ENCODE data around the gene LDHD. TPM values are rescaled to one million over a fixed set of nuclear protein-coding genes. Genes with fewer than 3 reads are reported as not detected.

LDHD gene
- total and polyA plus RNA-seq, 10 of the 15 experiments (the other 5 are each of a cell fraction or from before 2014, with no cell fraction given), result 0.10 to 0.12 TPM; not detected in 8

Other genes starting within 250 kb of the LDHD start
- gene WDR59, start 131.7 kb downstream of the LDHD start, total RNA-seq (2014; rRNA removed), result 23.7 and 24.3 TPM in 2 replicates
- gene WDR59, start 131.7 kb downstream of the LDHD start, total RNA-seq (2014; rRNA removed; fragmentation: Illumina TruSeq; extraction: Trizol), result 17.2 and 19.0 TPM in 2 replicates
- 54.9 and 62.0 TPM in 2 replicates for gene WDR59, start 131.7 kb downstream of the LDHD start, total RNA-seq (2021)
- 64.5 and 78.4 TPM in 2 replicates for gene WDR59, start 131.7 kb downstream of the LDHD start, polyA plus RNA-seq (2011; rRNA removed)
- 31.1 and 32.7 TPM in 2 replicates for gene WDR59, start 131.7 kb downstream of the LDHD start, polyA plus RNA-seq (2014; fragmentation: Illumina TruSeq; extraction: Trizol)
- gene WDR59, start 131.7 kb downstream of the LDHD start, polyA plus RNA-seq (2014; fragmentation: Nextera tagmentation; extraction: Ambion mirVana), result 10 to 100 TPM in 1 of 2 experiments, 1 to 10 TPM in 1; 9.7 to 11.5 TPM
- gene WDR59, start 131.7 kb downstream of the LDHD start, polyA plus RNA-seq (2014; rRNA removed), result 35.1 and 37.7 TPM in 2 replicates
- gene WDR59, start 131.7 kb downstream of the LDHD start, polyA plus RNA-seq (2016; fragmentation: Nextera tagmentation; extraction: Ambion mirVana), result 10 to 100 TPM; 19.9 to 25.3 TPM
- gene ZNRF1, start 117.8 kb downstream of the LDHD start, total RNA-seq (2014; rRNA removed), result 15.6 and 16.3 TPM in 2 replicates
- gene ZNRF1, start 117.8 kb downstream of the LDHD start, total RNA-seq (2014; rRNA removed; fragmentation: Illumina TruSeq; extraction: Trizol), result 6.1 and 7.1 TPM in 2 replicates
- 24.2 and 25.9 TPM in 2 replicates for gene ZNRF1, start 117.8 kb downstream of the LDHD start, total RNA-seq (2021)
- 12.1 and 19.7 TPM in 2 replicates for gene ZNRF1, start 117.8 kb downstream of the LDHD start, polyA plus RNA-seq (2011; rRNA removed)
- 7.8 and 14.4 TPM in 2 replicates for gene ZNRF1, start 117.8 kb downstream of the LDHD start, polyA plus RNA-seq (2014; fragmentation: Illumina TruSeq; extraction: Trizol)
- gene ZNRF1, start 117.8 kb downstream of the LDHD start, polyA plus RNA-seq (2014; fragmentation: Nextera tagmentation; extraction: Ambion mirVana), result 10 to 100 TPM; 12.0 to 14.2 TPM
- gene ZNRF1, start 117.8 kb downstream of the LDHD start, polyA plus RNA-seq (2014; rRNA removed), result 23.0 and 26.4 TPM in 2 replicates
- gene ZNRF1, start 117.8 kb downstream of the LDHD start, polyA plus RNA-seq (2016; fragmentation: Nextera tagmentation; extraction: Ambion mirVana), result 1 to 10 TPM; 5.8 to 6.7 TPM
- gene ZFP1, start 31.7 kb upstream of the LDHD start, total RNA-seq (2014; rRNA removed), result 12.8 and 15.1 TPM in 2 replicates
- gene ZFP1, start 31.7 kb upstream of the LDHD start, total RNA-seq (2014; rRNA removed; fragmentation: Illumina TruSeq; extraction: Trizol), result 15.3 and 15.5 TPM in 2 replicates
- gene ZFP1, start 31.7 kb upstream of the LDHD start, total RNA-seq (2021), result 13.5 and 14.5 TPM in 2 replicates
- gene ZFP1, start 31.7 kb upstream of the LDHD start, polyA plus RNA-seq (2011; rRNA removed), result 16.4 and 21.8 TPM in 2 replicates
- gene ZFP1, start 31.7 kb upstream of the LDHD start, polyA plus RNA-seq (2014; fragmentation: Illumina TruSeq; extraction: Trizol), result 12.4 and 14.1 TPM in 2 replicates
- gene ZFP1, start 31.7 kb upstream of the LDHD start, polyA plus RNA-seq (2014; fragmentation: Nextera tagmentation; extraction: Ambion mirVana), result 1 to 10 TPM; 3.5 to 3.6 TPM
- gene ZFP1, start 31.7 kb upstream of the LDHD start, polyA plus RNA-seq (2014; rRNA removed), result 4.9 and 6.4 TPM in 2 replicates
- 10 to 100 TPM; 14.9 to 17.6 TPM for gene ZFP1, start 31.7 kb upstream of the LDHD start, polyA plus RNA-seq (2016; fragmentation: Nextera tagmentation; extraction: Ambion mirVana)
- not detected in 2 replicates for gene CTRB2, start 90.4 kb upstream of the LDHD start, total RNA-seq (2014; rRNA removed)
- not detected in 2 replicates for gene CTRB2, start 90.4 kb upstream of the LDHD start, total RNA-seq (2014; rRNA removed; fragmentation: Illumina TruSeq; extraction: Trizol)
- 8.9 and 9.4 TPM in 2 replicates for gene CTRB2, start 90.4 kb upstream of the LDHD start, total RNA-seq (2021)
- not detected in 2 replicates for gene CTRB2, start 90.4 kb upstream of the LDHD start, polyA plus RNA-seq (2011; rRNA removed)
- gene CTRB2, start 90.4 kb upstream of the LDHD start, polyA plus RNA-seq (2014; fragmentation: Illumina TruSeq; extraction: Trizol), result not detected in 2 replicates
- gene CTRB2, start 90.4 kb upstream of the LDHD start, polyA plus RNA-seq (2014; fragmentation: Nextera tagmentation; extraction: Ambion mirVana), result not detected
- not detected in 2 replicates for gene CTRB2, start 90.4 kb upstream of the LDHD start, polyA plus RNA-seq (2014; rRNA removed)
- not detected for gene CTRB2, start 90.4 kb upstream of the LDHD start, polyA plus RNA-seq (2016; fragmentation: Nextera tagmentation; extraction: Ambion mirVana)
- gene CTRB1, start 102.2 kb upstream of the LDHD start, total RNA-seq (2014; rRNA removed), result 0.28 and 0.33 TPM in 2 replicates
- gene CTRB1, start 102.2 kb upstream of the LDHD start, total RNA-seq (2014; rRNA removed; fragmentation: Illumina TruSeq; extraction: Trizol), result not detected in 2 replicates
- gene CTRB1, start 102.2 kb upstream of the LDHD start, total RNA-seq (2021), result 4.4 and 6.2 TPM in 2 replicates
- not detected in 2 replicates for gene CTRB1, start 102.2 kb upstream of the LDHD start, polyA plus RNA-seq (2011; rRNA removed)
- not detected in 2 replicates for gene CTRB1, start 102.2 kb upstream of the LDHD start, polyA plus RNA-seq (2014; fragmentation: Illumina TruSeq; extraction: Trizol)
- gene CTRB1, start 102.2 kb upstream of the LDHD start, polyA plus RNA-seq (2014; fragmentation: Nextera tagmentation; extraction: Ambion mirVana), result not detected
- gene CTRB1, start 102.2 kb upstream of the LDHD start, polyA plus RNA-seq (2014; rRNA removed), result not detected in 2 replicates
- gene CTRB1, start 102.2 kb upstream of the LDHD start, polyA plus RNA-seq (2016; fragmentation: Nextera tagmentation; extraction: Ambion mirVana), result not detected
- 4.5 and 5.4 TPM in 2 replicates for gene BCAR1, start 134.8 kb upstream of the LDHD start, total RNA-seq (2014; rRNA removed)
- gene BCAR1, start 134.8 kb upstream of the LDHD start, total RNA-seq (2014; rRNA removed; fragmentation: Illumina TruSeq; extraction: Trizol), result 1.4 and 1.8 TPM in 2 replicates
- gene BCAR1, start 134.8 kb upstream of the LDHD start, total RNA-seq (2021), result 10.7 and 14.1 TPM in 2 replicates
- 1.8 and 2.3 TPM in 2 replicates for gene BCAR1, start 134.8 kb upstream of the LDHD start, polyA plus RNA-seq (2011; rRNA removed)
- 0.11 and 1.1 TPM in 2 replicates for gene BCAR1, start 134.8 kb upstream of the LDHD start, polyA plus RNA-seq (2014; fragmentation: Illumina TruSeq; extraction: Trizol)
- under 1 TPM in 1 of 2 experiments, not detected in 1; 0.13 TPM for gene BCAR1, start 134.8 kb upstream of the LDHD start, polyA plus RNA-seq (2014; fragmentation: Nextera tagmentation; extraction: Ambion mirVana)
- 5.7 and 9.5 TPM in 2 replicates for gene BCAR1, start 134.8 kb upstream of the LDHD start, polyA plus RNA-seq (2014; rRNA removed)
- 1 to 10 TPM; 2.8 to 5.4 TPM for gene BCAR1, start 134.8 kb upstream of the LDHD start, polyA plus RNA-seq (2016; fragmentation: Nextera tagmentation; extraction: Ambion mirVana)